ENCODE data around the gene BMS1.
"Not testable (repeated sequence)": the region's sequence is repeated elsewhere in the genome, so short reads cannot be mapped to it uniquely, and the experiment has no call there.

- TF ChIP-seq CTCF, POLR2A (IDR thresholded peaks at IDR 0.05): not testable (repeated sequence)
Measured at GRCh38 chr10:42816334-42816733, 33.7 kb downstream of the BMS1 start.

All from testis (tissue), 2 donors.